A673 (cell line): ENCODE data around the gene MYH15.

Source experiments
- CTCF ChIP-seq: fragments of 300-800, 200-600 bp; sonication (generic); conservative IDR thresholded peaks from 2 replicates; pipeline ENCODE4 v1.5.1; 2017; ENCODE audit warnings: low read depth, mild to moderate bottlenecking, antibody characterized with exemption, low read length, moderate library complexity, mixed read lengths
- EZH2 ChIP-seq: fragments of 200-600 bp; sonication (generic); IDR thresholded peaks from 2 replicates; pipeline ENCODE4 v1.6.1; 2017; ENCODE audit warnings: borderline replicate concordance, low read depth, mild to moderate bottlenecking, mixed read lengths, antibody characterized with exemption, low read length; ENCODE audit not compliant: poor library complexity, severe bottlenecking

- no peak for TF ChIP-seq CTCF
- no peak for TF ChIP-seq EZH2
These were observed 35.9 kb upstream of the MYH15 start for GRCh38 chr3:108546247-108546646.
